ENCODE results near the gene OR5I1.

- TF ChIP-seq CTCF (IDR thresholded peaks at IDR 0.05) (no peak), USF2 (IDR thresholded peaks at IDR 0.05) (no peak)
Measured at GRCh38 chr11:55969845-55970244, 33.6 kb upstream of the OR5I1 start, which contains the start of gene OR10AG1.

All from A549 (cell line).